SK-N-SH (cell line): ENCODE results near the gene NCLN. TPM values are rescaled to one million over a fixed set of nuclear protein-coding genes. Genes with fewer than 3 reads are reported as not detected.
"Not testable (repeated sequence)": the region's sequence is repeated elsewhere in the genome, so short reads cannot be mapped to it uniquely, and the experiment has no call there.

Experiments used
- CTCF ChIA-PET: fragments of 300-600, 350-600 bp; formaldehyde crosslinking; extraction: SDS; loops from one replicate; lab custom pipeline; 2021; lab: Yijun Ruan, JAX
- POLR2A ChIA-PET: fragments of 350-600 bp; sonication (Branson Sonifier 250); formaldehyde crosslinking; extraction: SDS; loops from one replicate; lab custom pipeline; 2020; ENCODE audit warnings: antibody characterized with exemption, inconsistent platforms; lab: Yijun Ruan, JAX
- DNase-seq: peaks from one replicate; pipeline ENCODE4 v3.0.0; 2012
- H2AFZ ChIP-seq: fragments of 200-600 bp; sonication (generic); 2 replicates; pipeline ENCODE4 v1.8.1; 2016; ENCODE audit warnings: antibody characterized with exemption, mild to moderate bottlenecking, low read depth
- H3F3A ChIP-seq: fragments of 200-600 bp; sonication (generic); replicated peaks from 2 replicates; pipeline ENCODE3; 2016; ENCODE audit warnings: antibody characterized with exemption, mild to moderate bottlenecking; ENCODE audit not compliant: insufficient read depth
- H3K27ac ChIP-seq, 2 experiments: fragments of 200-500 bp in 1 of 2; fragments of 200-600 bp in 1 of 2; sonication (Bioruptor generic) in 1 of 2; sonication (generic), shearing (Covaris generic) in 1 of 2; 2 replicates each; pipeline versions ENCODE4 v1.5.1 to v1.6.1; 2014 to 2016; ENCODE audit warnings: low read depth in 2 of 2, inconsistent platforms in 1 of 2, low read length in 1 of 2, mild to moderate bottlenecking in 1 of 2, mixed read lengths in 1 of 2
- H3K27me3 ChIP-seq: fragments of 200-600 bp; sonication (generic), shearing (Covaris generic); 2 replicates; pipeline ENCODE4 v1.6.1; 2016; ENCODE audit warnings: mixed run types; ENCODE audit not compliant: insufficient read depth
- H3K36me3 ChIP-seq, 2 experiments: fragments of 200-500 bp in 1 of 2; fragments of 200-600 bp in 1 of 2; sonication (Bioruptor generic) in 1 of 2; sonication (generic) in 1 of 2; replicated peaks in 1 of 2; 2 replicates each; pipeline versions ENCODE3 to v1.5.1; 2014 to 2016; ENCODE audit warnings: low read length in 1 of 2, mild to moderate bottlenecking in 1 of 2; ENCODE audit not compliant: insufficient read depth in 2 of 2, control insufficient read depth in 1 of 2
- H3K4me1 ChIP-seq, 2 experiments: fragments of 200-500 bp in 1 of 2; fragments of 200-600 bp in 1 of 2; sonication (Bioruptor generic) in 1 of 2; sonication (generic), shearing (Covaris generic) in 1 of 2; 2 replicates each; pipeline versions ENCODE4 v1.5.1 to v1.6.1; 2014 to 2016; ENCODE audit warnings: low read depth in 1 of 2, low read length in 1 of 2, mixed run types in 1 of 2; ENCODE audit not compliant: insufficient read depth in 2 of 2, control insufficient read depth in 1 of 2
- H3K4me2 ChIP-seq: fragments of 200-600 bp; sonication (generic), shearing (Covaris generic); 2 replicates; pipeline ENCODE4 v1.6.1; 2017; ENCODE audit warnings: mixed run types
- H3K4me3 ChIP-seq, 2 experiments: fragments of 200-500 bp in 1 of 2; fragments of 200-600 bp in 1 of 2; sonication (Bioruptor generic) in 1 of 2; sonication (generic), shearing (Covaris generic) in 1 of 2; 2 replicates each; pipeline versions ENCODE4 v1.5.1 to v1.8.1; 2014 to 2016; ENCODE audit warnings: low read depth in 2 of 2, inconsistent platforms in 1 of 2, low read length in 1 of 2, mild to moderate bottlenecking in 1 of 2, mixed read lengths in 1 of 2, moderate library complexity in 1 of 2
- H3K79me2 ChIP-seq: fragments of 200-600 bp; sonication (generic); 2 replicates; pipeline ENCODE4 v1.8.1; 2017; ENCODE audit warnings: mild to moderate bottlenecking; ENCODE audit not compliant: insufficient read depth
- H3K9ac ChIP-seq: fragments of 200-600 bp; sonication (generic); 2 replicates; pipeline ENCODE4 v1.6.1; 2017; ENCODE audit warnings: mixed run types
- H3K9me2 ChIP-seq: fragments of 200-600 bp; sonication (generic); 2 replicates; pipeline ENCODE4 v1.6.1; 2017; ENCODE audit warnings: mixed run types
- H3K9me3 ChIP-seq: fragments of 200-600 bp; sonication (generic); 2 replicates; pipeline ENCODE4 v1.6.1; 2017; ENCODE audit warnings: mixed run types, mild to moderate bottlenecking, moderate library complexity
- H4K20me1 ChIP-seq: fragments of 200-600 bp; sonication (generic); 2 replicates; pipeline ENCODE4 v1.6.1; 2017; ENCODE audit warnings: mild to moderate bottlenecking, mixed run types; ENCODE audit not compliant: insufficient read depth
- REST ChIP-seq: IDR thresholded peaks from 2 replicates; pipeline ENCODE4 v1.6.1; 2012; ENCODE audit warnings: mild to moderate bottlenecking, low read depth, low read length, moderate library complexity
- WGBS: methylation state at CpG from one replicate; pipeline ENCODE4 v1.1.6; 2017; ENCODE audit warnings: low lambda C conversion rate; 5-methylcytosine and 5-hydroxymethylcytosine counted together
- polyA plus RNA-seq, 3 experiments: library from polyadenylated mRNA; depleted of rRNA; stranded (reverse); fragments of >200 nt; gene quantifications; 2 replicates each; pipeline ENCODE4 v1.2.3, GENCODE V29; 2012
- TF ChIP-seq, protein P1 (sequence below): fragments of 150-350 bp; IDR thresholded peaks from 2 replicates; pipeline ENCODE4 v1.6.1; 2017; ENCODE audit warnings: antibody characterized with exemption, low read length, low read depth, borderline replicate concordance

Gene NCLN
- polyA plus RNA-seq, 1 of the 3 experiments (the other 2 are of a cell fraction) = 69.0 TPM

DNA sequence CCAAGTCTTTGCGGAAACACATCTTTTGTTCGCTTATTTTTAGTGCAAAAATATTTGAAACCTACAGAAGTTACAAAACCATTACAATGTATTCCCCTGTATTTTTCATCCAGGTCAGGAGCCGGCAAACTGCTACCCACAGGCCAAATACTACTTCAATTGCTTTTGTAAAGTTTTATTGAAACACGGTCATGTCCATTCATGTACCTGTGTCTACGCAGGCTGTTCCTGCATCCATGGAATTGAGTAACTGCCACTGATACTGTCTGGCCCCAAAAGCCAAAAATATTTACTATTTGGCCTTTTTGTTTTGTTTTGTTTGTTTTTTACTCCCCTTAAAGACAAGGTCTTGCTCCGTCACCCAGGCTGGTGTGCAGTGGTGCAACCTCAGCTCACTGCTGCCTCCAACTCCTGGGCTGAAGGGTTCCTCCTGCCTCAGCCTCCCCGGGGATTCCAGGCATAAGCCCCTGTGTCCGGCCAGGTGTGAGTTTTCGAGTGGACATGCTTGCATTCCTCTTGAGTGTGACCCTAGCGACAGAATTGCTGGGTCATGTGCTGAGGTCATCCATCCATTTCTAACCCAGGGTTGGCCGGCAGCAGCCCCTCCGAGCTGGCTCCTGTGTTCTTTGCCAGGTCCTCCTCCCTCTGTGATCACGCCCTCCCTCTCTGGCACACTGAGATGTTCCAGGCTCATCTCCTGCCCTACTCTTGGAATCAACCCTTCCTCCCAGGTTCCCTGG is 18.0 kb upstream of the NCLN start (continued):
- no peak for TF ChIP-seq REST

- H3K36me3 ChIP-seq = no peaks in the 10 kb centered on the region
- H3K9me3 ChIP-seq = no peaks in the 10 kb centered on the region
- no peak for DNase-seq
- 53% methylated on average over 8 of the region's 15 CpGs for WGBS
- no peaks in the 10 kb centered on the region for H3F3A ChIP-seq
- no peak overlapping the region for H3K4me2 ChIP-seq
- no peaks in the 10 kb centered on the region for H3K79me2 ChIP-seq
- no peak overlapping the region for H2AFZ ChIP-seq
- H3K4me3 ChIP-seq = no peak overlapping the region
- no peaks in the 10 kb centered on the region for H4K20me1 ChIP-seq
- ChIA-PET POLR2A (no interaction called here), CTCF (interaction anchor here (0.5 to 1.6 kb wide), 4 partner anchors 8 to 209 kb away, joined by 3 to 4 read pairs (median 3); no protein-coding TSS in a partner anchor)
- H3K9me2 ChIP-seq = no peaks in the 10 kb centered on the region
- H3K27ac ChIP-seq = no peak overlapping the region
- no peaks in the 10 kb centered on the region for H3K27me3 ChIP-seq
- TF ChIP-seq, protein P1, sequence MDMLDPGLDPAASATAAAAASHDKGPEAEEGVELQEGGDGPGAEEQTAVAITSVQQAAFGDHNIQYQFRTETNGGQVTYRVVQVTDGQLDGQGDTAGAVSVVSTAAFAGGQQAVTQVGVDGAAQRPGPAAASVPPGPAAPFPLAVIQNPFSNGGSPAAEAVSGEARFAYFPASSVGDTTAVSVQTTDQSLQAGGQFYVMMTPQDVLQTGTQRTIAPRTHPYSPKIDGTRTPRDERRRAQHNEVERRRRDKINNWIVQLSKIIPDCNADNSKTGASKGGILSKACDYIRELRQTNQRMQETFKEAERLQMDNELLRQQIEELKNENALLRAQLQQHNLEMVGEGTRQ = no peak
- H3K9ac ChIP-seq = no peak overlapping the region
- H3K4me1 ChIP-seq = no peaks in the 10 kb centered on the region; a peak in 1 of 4 replicates
Observed at GRCh38 chr19:3171894-3172672, 13.6 kb upstream of the NCLN start.

GRCh38 chr19:3172673-3173000 is 13.1 kb upstream of the NCLN start:
- 73% methylated on average over 3 of the region's 6 CpGs for WGBS
- H3K9me3 ChIP-seq, H4K20me1 ChIP-seq, H3K27ac ChIP-seq, POLR2A ChIA-PET, H3K4me2 ChIP-seq, H3K36me3 ChIP-seq, H3K4me1 ChIP-seq, H3K9ac ChIP-seq, H3K4me3 ChIP-seq, H3K79me2 ChIP-seq, H3F3A ChIP-seq, H2AFZ ChIP-seq, H3K9me2 ChIP-seq, H3K27me3 ChIP-seq, DNase-seq: not testable (repeated sequence)
- CTCF ChIA-PET = interaction anchor here (1.6 kb wide), 1 partner anchor 9 kb away, joined by 4 read pairs; no protein-coding TSS in a partner anchor
